HG03095 (cell line): ENCODE results near the gene CC2D1A.
"Not testable (repeated sequence)": the region's sequence is repeated elsewhere in the genome, so short reads cannot be mapped to it uniquely, and the experiment has no call there.

ENCODE experiments used
- ATAC-seq: cut with Tn5 transposase; IDR thresholded peaks from one replicate; pipeline ENCODE4 v1.9.1; 2021; ENCODE audit warnings: moderate library complexity; ENCODE audit not compliant: unreplicated experiment

The CC2D1A gene

DNA sequence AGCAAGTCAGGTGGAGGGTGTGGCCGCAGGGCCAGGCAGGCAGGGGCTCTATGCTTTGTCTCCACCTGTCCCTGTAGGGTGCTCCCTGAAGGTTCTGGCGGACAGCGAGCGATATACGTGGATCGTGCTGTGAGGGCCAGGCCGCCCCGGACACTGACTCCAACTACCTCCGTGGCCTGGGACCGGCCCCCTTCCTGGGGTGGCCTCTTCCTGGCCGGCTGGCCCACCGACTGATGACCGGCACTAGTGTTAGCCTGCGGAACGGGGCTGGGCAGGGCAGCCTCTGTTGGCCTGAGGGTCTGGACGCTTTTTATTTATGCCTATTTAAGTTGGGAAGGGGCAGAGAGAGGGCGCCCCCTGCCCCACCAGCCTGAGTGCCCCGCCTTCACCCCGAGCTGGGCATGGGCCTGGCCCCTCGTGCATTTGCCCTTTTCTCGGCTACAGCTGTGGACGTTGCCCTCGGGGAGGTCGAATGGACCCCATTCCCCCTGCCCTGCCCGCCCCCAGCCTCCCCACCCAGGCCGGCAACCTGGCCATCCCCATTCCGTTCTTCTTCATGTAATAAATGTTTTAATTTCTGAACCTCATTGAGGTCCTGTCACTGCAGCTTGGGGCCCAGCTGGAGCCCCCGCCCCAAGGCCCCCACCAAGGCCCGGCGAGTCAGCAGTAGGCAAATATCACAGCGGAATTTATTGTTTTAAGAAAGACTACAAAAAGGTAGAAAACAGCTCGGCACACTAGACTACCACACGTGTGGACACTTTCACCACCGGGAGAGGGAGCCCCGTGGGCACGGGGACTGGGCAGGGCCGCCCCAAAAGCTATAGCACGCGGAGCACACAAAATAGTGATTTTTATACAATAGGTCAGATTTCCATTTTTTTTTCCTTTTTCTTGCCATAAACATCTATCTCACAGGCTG, 55.1 kb downstream of the CC2D1A start:
- no peak for ATAC-seq

DNA sequence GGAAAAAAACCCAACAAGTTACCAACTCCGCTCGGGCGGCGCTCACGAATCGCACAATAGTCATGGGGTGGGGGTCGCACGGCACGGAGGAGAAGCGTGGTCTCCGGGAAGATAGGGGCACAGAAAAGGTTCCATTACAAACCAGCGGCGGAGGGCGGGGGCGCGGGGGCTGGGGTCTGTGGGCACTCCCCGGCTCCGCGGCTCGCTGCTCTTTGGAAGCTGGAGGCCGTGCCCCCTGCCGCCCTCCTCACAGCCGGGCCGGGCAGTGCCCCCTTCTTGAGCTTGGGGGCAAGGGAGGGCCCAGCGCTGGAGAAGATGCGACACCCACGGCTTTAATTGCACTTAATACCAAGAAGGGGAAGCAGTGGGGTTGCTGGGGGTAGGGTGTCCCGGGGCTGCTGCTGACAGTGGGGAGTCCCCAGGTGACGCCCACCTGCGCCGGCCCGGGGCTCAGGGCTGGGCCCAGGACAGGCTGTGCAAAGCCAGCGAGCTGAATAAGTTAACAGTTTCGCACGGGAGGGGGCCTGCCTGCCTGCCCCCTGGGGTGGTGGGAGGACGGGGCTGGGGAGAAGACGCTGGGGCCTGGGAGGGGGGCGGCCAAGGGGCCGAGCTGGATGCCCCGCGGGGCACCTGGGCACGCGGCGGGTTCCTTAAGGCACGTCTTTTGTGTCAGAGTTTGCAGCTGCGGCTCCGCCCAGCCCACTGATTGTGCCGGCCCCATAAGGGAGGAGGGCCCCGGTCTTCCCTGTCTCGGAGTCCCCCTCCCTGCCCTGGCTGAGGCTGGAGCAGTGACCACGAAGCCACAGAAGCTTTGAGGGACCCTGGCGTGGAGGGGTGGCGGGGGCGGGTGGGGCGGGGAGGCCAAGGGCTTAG, 56.1 kb downstream of the CC2D1A start:
- no peak for ATAC-seq

GRCh38 chr19:13962699-13963602, 57.0 kb downstream of the CC2D1A start:
- ATAC-seq, result no peak

DNA sequence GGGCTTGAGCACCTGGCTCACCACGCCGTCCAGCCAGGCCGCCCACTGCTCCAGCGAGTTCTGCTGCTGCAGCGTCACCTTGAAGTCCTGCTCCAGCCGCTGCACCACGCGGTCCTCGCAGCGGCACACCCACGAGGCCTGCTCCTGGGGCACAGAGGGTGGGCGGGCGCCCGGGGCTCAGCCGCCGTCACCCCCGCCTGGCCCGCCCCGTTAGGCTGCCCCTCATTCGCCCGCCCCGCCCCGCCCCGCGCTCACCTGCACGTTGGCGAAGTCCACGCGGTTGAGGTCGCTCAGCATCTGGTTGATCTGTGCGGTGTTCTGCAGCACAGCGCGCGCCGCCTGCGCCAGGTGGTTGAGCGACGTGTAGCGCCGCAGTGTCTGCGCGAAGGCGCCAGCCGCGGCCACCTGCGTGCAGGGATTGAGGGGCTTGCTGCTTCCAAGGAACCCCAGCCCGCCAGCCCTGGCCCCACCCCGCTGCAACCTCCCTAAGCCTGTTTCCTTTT, 57.7 kb downstream of the CC2D1A start:
- no peak for ATAC-seq

DNA sequence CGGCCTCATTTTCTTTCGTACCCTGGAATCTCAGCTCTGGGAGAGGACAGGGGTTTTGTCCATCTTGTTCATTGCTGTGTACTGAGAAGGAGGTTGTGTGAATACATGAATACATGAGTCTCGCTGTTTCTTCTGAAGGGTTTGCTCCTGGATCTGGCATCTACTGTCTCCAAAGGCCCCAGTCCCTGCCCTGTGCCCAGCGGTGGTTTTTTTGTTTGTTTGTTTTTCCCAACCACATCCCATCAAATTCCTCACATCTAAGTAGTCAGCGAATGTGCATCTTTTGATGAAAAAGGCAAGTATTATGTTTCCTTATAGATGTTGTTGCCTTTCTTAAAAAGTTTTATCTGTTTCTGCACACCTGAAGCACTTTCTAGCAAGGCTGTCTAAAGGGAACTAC, 58.8 kb downstream of the CC2D1A start:
- no peak for ATAC-seq

DNA sequence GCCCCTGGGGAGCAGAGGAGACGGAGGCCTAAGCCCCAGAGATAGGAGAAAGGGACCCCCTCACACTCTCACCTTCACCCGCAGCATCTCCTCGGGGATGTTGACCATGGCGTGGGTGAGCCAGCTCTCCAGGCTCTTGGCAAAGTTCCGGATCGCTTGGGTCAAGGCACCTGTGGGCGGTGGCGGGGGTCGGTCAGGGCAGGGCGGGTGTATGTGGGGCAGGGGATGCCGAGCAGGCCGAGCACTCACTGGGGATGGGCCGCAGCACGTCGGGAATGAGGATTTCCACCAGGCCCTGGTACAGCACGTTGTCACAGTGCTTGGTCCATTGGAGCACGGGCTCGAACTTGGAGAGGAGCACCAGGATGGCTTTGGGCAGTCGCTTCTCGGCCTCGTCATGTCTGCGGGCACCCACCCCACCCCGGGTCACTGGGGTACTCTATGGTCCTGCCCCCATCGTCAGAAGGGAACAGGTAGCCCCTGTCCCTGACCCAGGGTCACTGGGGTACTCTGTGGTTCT, 59.4 kb downstream of the CC2D1A start:
- ATAC-seq, result no peak

- no peak for ATAC-seq
Measured at GRCh38 chr19:13965926-13966683, 60.1 kb downstream of the CC2D1A start.

- ATAC-seq, result no peak
Measured at GRCh38 chr19:13966684-13967128, 60.7 kb downstream of the CC2D1A start.

GRCh38 chr19:13967206-13967605, 61.2 kb downstream of the CC2D1A start:
- not testable (repeated sequence) for ATAC-seq

GRCh38 chr19:13968383-13968935, 62.5 kb downstream of the CC2D1A start:
- ATAC-seq, result no peak

GRCh38 chr19:13968999-13969398, 63.0 kb downstream of the CC2D1A start:
- no peak for ATAC-seq

GRCh38 chr19:13969897-13970296, 63.9 kb downstream of the CC2D1A start:
- ATAC-seq, result no peak

- ATAC-seq, result not testable (repeated sequence)
Measured at GRCh38 chr19:13971868-13972267, 65.9 kb downstream of the CC2D1A start.

DNA sequence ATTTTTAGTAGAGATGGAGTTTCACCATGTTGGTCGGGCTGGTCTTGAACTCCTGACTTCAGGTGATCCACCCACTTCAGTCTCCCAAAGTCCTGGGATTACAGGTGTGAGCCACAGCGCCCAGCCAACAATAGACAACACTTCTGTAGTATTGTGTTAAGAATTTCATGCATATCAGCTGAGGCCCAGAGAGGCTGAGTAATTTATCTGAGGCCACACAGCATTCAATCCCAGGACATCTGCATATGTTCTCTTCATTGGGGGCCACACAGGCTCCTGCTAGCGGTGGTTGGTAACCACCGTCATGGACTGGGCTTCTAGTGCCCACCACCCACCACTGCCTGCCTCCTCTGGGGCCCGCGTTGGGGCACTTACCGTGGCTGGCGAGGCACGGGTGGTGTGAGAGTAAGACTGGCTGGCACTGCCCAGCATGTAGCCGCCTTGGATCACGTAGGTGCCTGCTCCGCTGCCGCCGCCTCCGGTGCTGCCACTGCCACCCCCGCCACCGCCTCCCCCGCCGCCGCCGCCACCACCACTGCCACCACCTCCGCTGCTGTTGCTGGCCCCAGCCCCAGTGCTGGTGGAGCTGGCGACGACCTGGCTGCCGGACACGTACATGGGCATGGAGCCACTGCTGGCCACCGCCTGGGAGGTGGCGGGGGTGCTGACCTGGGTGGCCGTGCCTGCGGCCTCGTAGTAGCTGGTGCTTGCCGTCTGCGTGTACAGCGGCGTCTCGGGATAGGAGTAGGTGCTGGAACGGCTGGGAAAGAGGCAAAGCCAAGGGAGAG, 66.6 kb downstream of the CC2D1A start:
- ATAC-seq, result no peak

DNA sequence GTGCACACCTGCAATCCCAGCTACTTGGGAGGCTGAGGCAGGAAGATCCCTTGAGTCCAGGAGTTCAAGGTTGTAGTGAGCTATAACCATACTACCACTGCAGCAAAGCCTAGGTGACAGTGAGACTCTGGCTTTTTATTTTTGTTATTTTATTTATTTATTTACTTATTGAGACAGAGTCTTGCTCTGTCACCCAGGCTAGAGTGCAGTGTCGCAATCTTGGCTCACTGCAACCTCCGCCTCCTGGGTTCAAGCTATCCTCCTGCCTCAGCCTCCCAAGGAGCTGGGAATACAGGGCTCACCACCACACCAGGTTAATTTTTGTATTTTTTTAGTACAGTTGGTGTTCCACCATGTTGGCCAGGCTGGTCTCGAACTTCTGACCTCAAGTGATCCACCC, 67.5 kb downstream of the CC2D1A start:
- ATAC-seq, result not testable (repeated sequence)

GRCh38 chr19:13974073-13974472, 68.1 kb downstream of the CC2D1A start:
- ATAC-seq, result no peak

DNA sequence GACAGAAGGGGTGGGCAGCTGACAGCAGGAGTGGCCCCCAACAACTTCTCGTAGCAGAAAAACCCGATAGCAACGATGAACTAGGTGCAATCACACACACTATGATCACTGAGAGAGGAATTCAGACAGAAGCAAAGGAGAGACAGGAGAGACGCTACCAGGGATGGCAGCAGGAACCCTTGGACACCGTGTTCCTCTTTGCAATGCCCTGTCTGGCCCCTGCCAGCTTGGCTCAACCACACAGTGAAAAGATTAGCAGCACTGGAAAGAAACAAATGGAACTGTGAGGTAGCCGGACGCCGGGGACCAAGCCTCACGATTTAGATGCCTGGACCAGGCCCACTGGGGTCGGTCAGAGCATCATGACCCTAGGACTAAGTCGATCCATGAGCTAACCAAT, 69.9 kb downstream of the CC2D1A start:
- ATAC-seq, result no peak

DNA sequence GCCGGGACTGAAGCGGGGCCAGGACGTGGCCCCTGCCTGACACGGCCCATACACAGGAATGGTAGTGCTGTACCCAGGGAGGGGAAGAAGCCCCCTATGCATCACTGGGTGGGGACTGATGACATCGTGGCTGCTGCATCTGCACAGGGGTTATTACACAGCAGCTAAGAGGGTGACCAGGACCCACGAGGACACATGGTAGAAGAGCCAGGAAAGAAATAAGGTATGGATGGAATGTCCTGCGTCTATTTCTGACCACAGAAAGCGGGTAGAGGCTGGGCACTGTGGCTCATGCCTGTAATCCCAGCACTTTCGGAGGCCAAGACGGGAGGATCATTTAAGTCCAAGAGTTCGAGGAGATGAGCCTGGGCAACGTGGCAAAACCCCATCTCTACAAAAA, 70.4 kb downstream of the CC2D1A start:
- ATAC-seq, result no peak
